GM23248 (cell line): ENCODE data around the gene ARPC2.

ENCODE experiments used
- EZH2 ChIP-seq: fragments of 200-600 bp; sonication (generic); IDR thresholded peaks from 2 replicates; pipeline ENCODE4 v1.6.1; 2018; ENCODE audit warnings: antibody characterized with exemption, mild to moderate bottlenecking; ENCODE audit not compliant: insufficient read depth, poor library complexity, severe bottlenecking
- EZH2phosphoT487 ChIP-seq: fragments of 200-600 bp; sonication (generic); IDR thresholded peaks from 2 replicates; pipeline ENCODE4 v1.6.1; 2018; ENCODE audit warnings: antibody characterized with exemption, moderate library complexity, mild to moderate bottlenecking, low read depth; ENCODE audit not compliant: insufficient read depth

DNA sequence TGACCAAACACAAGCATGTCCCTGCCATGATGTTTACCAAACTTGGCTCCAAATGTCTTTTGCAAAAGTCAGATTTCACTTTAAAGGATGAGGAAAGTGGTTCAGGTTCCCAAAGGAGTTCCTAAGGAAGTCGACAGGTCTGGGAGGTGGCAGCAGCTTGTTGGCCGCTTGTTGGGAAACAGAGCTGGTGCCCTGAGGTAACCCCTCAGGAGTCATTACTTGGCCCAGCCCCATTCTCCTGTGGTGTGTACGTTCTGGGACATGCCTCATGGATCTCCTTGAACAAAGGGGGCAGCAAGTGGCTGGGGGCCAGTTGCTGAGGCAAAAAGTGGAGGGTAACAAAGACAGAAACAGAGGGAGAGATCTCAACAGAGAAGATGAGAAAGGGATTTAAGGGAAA is 64.5 kb downstream of the ARPC2 start:
- TF ChIP-seq EZH2, result no peak
- no peak for TF ChIP-seq EZH2phosphoT487
